H9 (cell line): ENCODE data around the gene CCDC38. TPM values are rescaled to one million over a fixed set of nuclear protein-coding genes. Genes with fewer than 3 reads are reported as not detected.

Experiments used
- DNase-seq: peaks from one replicate; pipeline ENCODE4 v3.0.0-alpha.2; 2017
- H2AFZ ChIP-seq: one replicate; pipeline ENCODE4 v1.6.1; 2013; ENCODE audit warnings: mild to moderate bottlenecking, low read length, control low read depth, moderate library complexity
- H2AK5ac ChIP-seq: 2 replicates; pipeline ENCODE4 v1.6.1; 2013; ENCODE audit warnings: low read length, control low read depth, mixed read lengths; ENCODE audit not compliant: insufficient read length
- H2BK120ac ChIP-seq: one replicate; pipeline ENCODE4 v1.6.1; 2013; ENCODE audit warnings: low read depth, mild to moderate bottlenecking, low read length, control low read depth, inconsistent platforms; ENCODE audit not compliant: poor library complexity, severe bottlenecking
- H2BK12ac ChIP-seq: 2 replicates; pipeline ENCODE4 v1.6.1; 2013; ENCODE audit warnings: low read length, control low read depth, mixed read lengths, low read depth; ENCODE audit not compliant: insufficient read length
- H2BK15ac ChIP-seq: 2 replicates; pipeline ENCODE4 v1.6.1; 2013; ENCODE audit warnings: low read depth, low read length, control low read depth
- H2BK20ac ChIP-seq: one replicate; pipeline ENCODE4 v1.6.1; 2013; ENCODE audit warnings: low read depth, mild to moderate bottlenecking, low read length, control low read depth, inconsistent platforms; ENCODE audit not compliant: poor library complexity, severe bottlenecking
- H2BK5ac ChIP-seq: 2 replicates; pipeline ENCODE4 v1.6.1; 2013; ENCODE audit warnings: low read length, control low read depth, mixed read lengths; ENCODE audit not compliant: insufficient read length
- H3K14ac ChIP-seq: 2 replicates; pipeline ENCODE4 v1.6.1; 2013; ENCODE audit warnings: low read length, control low read depth; ENCODE audit not compliant: insufficient read depth
- H3K18ac ChIP-seq: 2 replicates; pipeline ENCODE4 v1.6.1; 2013; ENCODE audit warnings: low read depth, mild to moderate bottlenecking, mixed read lengths, low read length, control low read depth; ENCODE audit not compliant: insufficient read length
- H3K23ac ChIP-seq: 2 replicates; pipeline ENCODE4 v1.6.1; 2013; ENCODE audit warnings: low read length, control low read depth, mixed read lengths, low read depth; ENCODE audit not compliant: insufficient read length
- H3K23me2 ChIP-seq: 2 replicates; pipeline ENCODE4 v1.6.1; 2013; ENCODE audit warnings: low read depth, mild to moderate bottlenecking, mixed read lengths, low read length, control low read depth; ENCODE audit not compliant: insufficient read length, poor library complexity, severe bottlenecking
- H3K27ac ChIP-seq: 2 replicates; pipeline ENCODE4 v1.5.1; 2013; ENCODE audit warnings: low read length, control low read depth, mixed read lengths, low read depth; ENCODE audit not compliant: insufficient read length
- H3K27me3 ChIP-seq: 2 replicates; pipeline ENCODE4 v1.6.1; 2013; ENCODE audit warnings: low read length, control low read depth, inconsistent platforms; ENCODE audit not compliant: insufficient read depth
- H3K4ac ChIP-seq: 2 replicates; pipeline ENCODE4 v1.6.1; 2013; ENCODE audit warnings: low read depth, mild to moderate bottlenecking, control low read depth, inconsistent platforms, low read length, moderate library complexity
- H3K4me1 ChIP-seq: 2 replicates; pipeline ENCODE4 v1.6.1; 2013; ENCODE audit warnings: low read length, control low read depth, inconsistent platforms; ENCODE audit not compliant: insufficient read depth
- H3K4me2 ChIP-seq: 2 replicates; pipeline ENCODE4 v1.6.1; 2013; ENCODE audit warnings: low read length, control low read depth, mixed read lengths; ENCODE audit not compliant: insufficient read length, insufficient read depth
- H3K56ac ChIP-seq: 2 replicates; pipeline ENCODE4 v1.6.1; 2013; ENCODE audit warnings: low read depth, mild to moderate bottlenecking, mixed read lengths, low read length, control low read depth; ENCODE audit not compliant: insufficient read length
- H3K79me1 ChIP-seq: 2 replicates; pipeline ENCODE4 v1.6.1; 2013; ENCODE audit warnings: low read depth, mild to moderate bottlenecking, moderate library complexity, low read length, control low read depth, inconsistent platforms; ENCODE audit not compliant: insufficient read depth, poor library complexity, severe bottlenecking
- H3K79me2 ChIP-seq: 2 replicates; pipeline ENCODE4 v1.6.1; 2013; ENCODE audit warnings: low read length, control low read depth, inconsistent platforms; ENCODE audit not compliant: insufficient read depth
- H3K9ac ChIP-seq: 2 replicates; pipeline ENCODE4 v1.6.1; 2013; ENCODE audit warnings: low read length, control low read depth, mixed read lengths; ENCODE audit not compliant: insufficient read length; ENCODE audit errors: extremely low read depth
- H3K9me3 ChIP-seq: one replicate; pipeline ENCODE4 v1.6.1; 2013; ENCODE audit warnings: low read depth, low read length, inconsistent platforms; ENCODE audit not compliant: control insufficient read depth
- H3T11ph ChIP-seq: one replicate; pipeline ENCODE4 v1.6.1; 2013; ENCODE audit warnings: mild to moderate bottlenecking, low read length, control low read depth, inconsistent platforms
- H4K20me1 ChIP-seq: one replicate; pipeline ENCODE4 v1.6.1; 2013; ENCODE audit not compliant: control insufficient read depth, insufficient read length, insufficient read depth
- H4K5ac ChIP-seq: 2 replicates; pipeline ENCODE4 v1.6.1; 2013; ENCODE audit warnings: low read depth, mild to moderate bottlenecking, mixed read lengths, low read length, control low read depth; ENCODE audit not compliant: insufficient read length
- H4K8ac ChIP-seq: replicated peaks from 2 replicates; pipeline ENCODE4 v1.6.1; 2013; ENCODE audit warnings: low read length, control low read depth, mixed read lengths, low read depth; ENCODE audit not compliant: insufficient read length
- H4K91ac ChIP-seq: 2 replicates; pipeline ENCODE4 v1.6.1; 2013; ENCODE audit warnings: low read depth, mild to moderate bottlenecking, moderate library complexity, mixed read lengths, low read length, control low read depth; ENCODE audit not compliant: insufficient read length
- H3K27ac Mint-ChIP-seq, 3 experiments: 2 replicates in 2 of 3; 3 replicates in 1 of 3; pipeline ENCODE4 v1.8.0; 2020 to 2021; ENCODE audit warnings: mixed read lengths in 3 of 3, mild to moderate bottlenecking in 1 of 3, moderate library complexity in 1 of 3
- H3K27me3 Mint-ChIP-seq: 2 replicates; pipeline ENCODE4 v1.8.0; 2021; ENCODE audit warnings: low read depth, mild to moderate bottlenecking, moderate library complexity, mixed read lengths
- H3K36me3 Mint-ChIP-seq, 3 experiments: 2 replicates in 2 of 3; 3 replicates in 1 of 3; pipeline ENCODE4 v1.8.0; 2020 to 2021; ENCODE audit warnings: low read depth in 3 of 3, mixed read lengths in 3 of 3; ENCODE audit not compliant: insufficient read depth in 1 of 3
- H3K4me1 Mint-ChIP-seq, 2 experiments: 2 replicates each; pipeline ENCODE4 v1.8.0; 2020; ENCODE audit warnings: mixed read lengths in 2 of 2
- H3K4me3 Mint-ChIP-seq, 2 experiments: 2 replicates in 1 of 2; 3 replicates in 1 of 2; pipeline ENCODE4 v1.8.0; 2020 to 2021; ENCODE audit warnings: mild to moderate bottlenecking in 2 of 2, mixed read lengths in 2 of 2, moderate library complexity in 1 of 2
- H3K9me3 Mint-ChIP-seq, 2 experiments: 2 replicates in 1 of 2; 3 replicates in 1 of 2; pipeline ENCODE4 v1.8.0; 2020; ENCODE audit warnings: mild to moderate bottlenecking in 2 of 2, mixed read lengths in 2 of 2, moderate library complexity in 1 of 2
- WGBS: extraction: QIAGEN DNeasy Blood & Tissue Kit; methylation state at CpG from one replicate; pipeline ENCODE4 v1.1.7; 2013; ENCODE audit warnings: missing lambda C conversion rate, low lambda C conversion rate, mixed read lengths; ENCODE audit not compliant: insufficient read length; ENCODE audit errors: extremely low coverage; 5-methylcytosine and 5-hydroxymethylcytosine counted together
- total RNA-seq: library from RNA; stranded (reverse); gene quantifications from 2 replicates; pipeline ENCODE4 v1.2.1, GENCODE V29; 2021
- TF ChIP-seq, protein P1 (sequence below): fragments of 200-600 bp; sonication (generic); conservative IDR thresholded peaks from 3 replicates; pipeline ENCODE4 v1.8.0; 2021; ENCODE audit warnings: antibody characterized with exemption, mild to moderate bottlenecking

Gene CCDC38
- total RNA-seq, 1 experiment from 2014 or later = not detected

DNA sequence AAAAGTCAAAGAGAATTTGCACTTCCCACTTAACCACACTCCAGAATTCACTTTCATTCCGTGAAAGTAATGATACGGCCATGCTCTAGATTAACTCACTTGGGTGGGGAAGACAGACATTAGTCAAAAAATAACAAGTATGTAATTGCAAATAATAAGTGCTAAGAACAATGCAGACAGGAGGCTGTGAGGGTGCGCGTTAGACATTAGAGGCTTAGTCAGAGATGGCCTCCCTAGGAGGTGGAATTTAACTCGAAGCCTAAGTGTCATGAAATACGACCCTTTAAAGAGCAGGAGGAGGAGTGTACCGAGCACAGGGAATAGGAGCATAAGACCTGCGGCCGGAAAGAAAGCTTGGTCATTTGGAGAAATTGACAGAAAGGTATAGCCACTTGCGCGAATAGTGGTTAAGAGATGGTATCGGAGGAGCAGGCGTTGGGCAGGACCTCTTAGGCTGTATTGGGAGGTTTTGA lies 83.0 kb downstream of the CCDC38 start:
- Histone ChIP-seq H3T11ph (no peak overlapping the region), H3K14ac (peak overlapping the region; percentile 98; the same call in 1 of the 2 replicates), H3K4me1 (0 out of 2 replicates have a peak, but pooled peaks cover 2% of the 10 kb centered on the region), H3K4me2 (peak overlapping the region; percentile 84), H4K20me1 (peaks cover 4% of the 10 kb centered on the region), H4K91ac (no peak overlapping the region), H3K56ac (no peak overlapping the region), H3K79me2 (peaks cover 30% of the 10 kb centered on the region; the same call in 1 of the 2 replicates), H2AK5ac (no peak overlapping the region), H2BK12ac (no peak overlapping the region), H3K23ac (no peak overlapping the region), H4K8ac (no peak overlapping the region), H2BK15ac (no peak overlapping the region), H3K23me2 (peaks cover 14% of the 10 kb centered on the region), H2AFZ (no peak overlapping the region), H2BK20ac (no peak overlapping the region), H4K5ac (no peak overlapping the region), H3K9me3 (no peaks in the 10 kb centered on the region), H2BK5ac (no peak overlapping the region), H3K4ac (no peak overlapping the region), H3K27me3 (no peaks in the 10 kb centered on the region), H3K79me1 (peaks cover 8% of the 10 kb centered on the region), H3K27ac (peak overlapping the region; percentile 21), H3K9ac (peak overlapping the region; percentile 97), H3K18ac (peak overlapping the region; percentile 98), H2BK120ac (no peak overlapping the region)
- Mint-ChIP-seq H3K36me3 (peaks cover 34 to 38% (median 35%) of the 10 kb centered on the region in 3 experiments), H3K27me3 (no peaks in the 10 kb centered on the region; the same call in 1 of the 2 replicates), H3K4me1 (peaks cover 7% of the 10 kb centered on the region in 2 experiments), H3K4me3 (no peak overlapping the region), H3K27ac (no peak overlapping the region), H3K9me3 (peaks cover 12 to 14% of the 10 kb centered on the region in 2 experiments)
- TF ChIP-seq, protein P1, sequence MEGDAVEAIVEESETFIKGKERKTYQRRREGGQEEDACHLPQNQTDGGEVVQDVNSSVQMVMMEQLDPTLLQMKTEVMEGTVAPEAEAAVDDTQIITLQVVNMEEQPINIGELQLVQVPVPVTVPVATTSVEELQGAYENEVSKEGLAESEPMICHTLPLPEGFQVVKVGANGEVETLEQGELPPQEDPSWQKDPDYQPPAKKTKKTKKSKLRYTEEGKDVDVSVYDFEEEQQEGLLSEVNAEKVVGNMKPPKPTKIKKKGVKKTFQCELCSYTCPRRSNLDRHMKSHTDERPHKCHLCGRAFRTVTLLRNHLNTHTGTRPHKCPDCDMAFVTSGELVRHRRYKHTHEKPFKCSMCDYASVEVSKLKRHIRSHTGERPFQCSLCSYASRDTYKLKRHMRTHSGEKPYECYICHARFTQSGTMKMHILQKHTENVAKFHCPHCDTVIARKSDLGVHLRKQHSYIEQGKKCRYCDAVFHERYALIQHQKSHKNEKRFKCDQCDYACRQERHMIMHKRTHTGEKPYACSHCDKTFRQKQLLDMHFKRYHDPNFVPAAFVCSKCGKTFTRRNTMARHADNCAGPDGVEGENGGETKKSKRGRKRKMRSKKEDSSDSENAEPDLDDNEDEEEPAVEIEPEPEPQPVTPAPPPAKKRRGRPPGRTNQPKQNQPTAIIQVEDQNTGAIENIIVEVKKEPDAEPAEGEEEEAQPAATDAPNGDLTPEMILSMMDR = no peak
- WGBS = no CpG with 5 or more reads among the region's 13 CpGs
- DNase-seq = no peak
